Measurements from ENCODE around the gene CNTNAP2. TPM values are rescaled to one million over a fixed set of nuclear protein-coding genes. Genes with fewer than 3 reads are reported as not detected.

Gene CNTNAP2
- polyA plus RNA-seq, 1 experiment: not detected

DNA sequence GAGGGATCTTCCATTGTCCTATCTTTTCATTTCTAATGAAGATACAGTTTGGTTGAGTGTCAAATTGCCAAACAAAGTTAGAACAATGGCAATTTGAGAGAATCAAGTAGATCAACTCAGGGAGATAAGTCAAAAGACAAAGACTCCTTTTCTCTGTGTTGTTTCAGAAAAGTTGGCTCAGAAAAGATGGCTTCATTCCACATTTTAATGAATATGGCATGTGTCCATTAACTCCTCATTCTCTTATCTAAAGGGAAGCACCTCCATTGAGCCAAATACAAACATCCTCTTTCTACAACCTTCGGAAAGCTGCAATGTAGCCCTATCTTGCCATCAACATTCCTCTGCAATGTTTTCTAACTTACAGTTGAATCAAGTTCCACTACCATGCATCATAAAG, 1535.0 kb downstream of the CNTNAP2 start:
- CTCF ChIA-PET: interaction anchor here (0.6 kb wide), 1 partner anchor 712 kb away, joined by 3 read pairs; no protein-coding TSS in a partner anchor
- POLR2A ChIA-PET: no interaction called here
- Histone ChIP-seq H3K27me3 (ENCODE audit: control insufficient read depth, insufficient read depth, low read length) (no peaks in the 10 kb centered on the region), H3K36me3 (ENCODE audit: control insufficient read depth, insufficient read depth, low read length) (no peaks in the 10 kb centered on the region), H3K4me3 (ENCODE audit: low read depth, low read length) (no peak overlapping the region)
- no peak for TF ChIP-seq CTCF (IDR thresholded peaks at IDR 0.05; ENCODE audit: insufficient read depth, low read depth, low read length)
- no peak for DNase-seq (ENCODE audit: low read depth)

- CTCF ChIA-PET: no interaction called here
- no peaks in the 10 kb centered on the region for H3K27me3 ChIP-seq (ENCODE audit: control insufficient read depth, insufficient read depth, low read length)
- H3K4me3 ChIP-seq (ENCODE audit: low read depth, low read length): no peak overlapping the region
- POLR2A ChIA-PET: no interaction called here
- no peak for TF ChIP-seq CTCF (IDR thresholded peaks at IDR 0.05; ENCODE audit: insufficient read depth, low read depth, low read length)
- no peaks in the 10 kb centered on the region for H3K36me3 ChIP-seq (ENCODE audit: control insufficient read depth, insufficient read depth, low read length)
- DNase-seq (ENCODE audit: low read depth): no peak
Observed at GRCh38 chr7:147653456-147653855, 1536.9 kb downstream of the CNTNAP2 start.

- DNase-seq (ENCODE audit: low read depth): no peak
- Histone ChIP-seq H3K27me3 (ENCODE audit: control insufficient read depth, insufficient read depth, low read length) (no peaks in the 10 kb centered on the region), H3K4me3 (ENCODE audit: low read depth, low read length) (no peak overlapping the region), H3K36me3 (ENCODE audit: control insufficient read depth, insufficient read depth, low read length) (no peaks in the 10 kb centered on the region)
- POLR2A ChIA-PET: no interaction called here
- no peak for TF ChIP-seq CTCF (IDR thresholded peaks at IDR 0.05; ENCODE audit: insufficient read depth, low read depth, low read length)
- CTCF ChIA-PET: no interaction called here
Observed at GRCh38 chr7:147658392-147658967, 1541.9 kb downstream of the CNTNAP2 start.

GRCh38 chr7:147659036-147659995, 1542.7 kb downstream of the CNTNAP2 start:
- no peak for TF ChIP-seq CTCF (IDR thresholded peaks at IDR 0.05; ENCODE audit: insufficient read depth, low read depth, low read length)
- POLR2A ChIA-PET: no interaction called here
- CTCF ChIA-PET: no interaction called here
- Histone ChIP-seq H3K36me3 (ENCODE audit: control insufficient read depth, insufficient read depth, low read length) (no peaks in the 10 kb centered on the region), H3K4me3 (ENCODE audit: low read depth, low read length) (no peak overlapping the region), H3K27me3 (ENCODE audit: control insufficient read depth, insufficient read depth, low read length) (no peaks in the 10 kb centered on the region)
- no peak for DNase-seq (ENCODE audit: low read depth)

DNA sequence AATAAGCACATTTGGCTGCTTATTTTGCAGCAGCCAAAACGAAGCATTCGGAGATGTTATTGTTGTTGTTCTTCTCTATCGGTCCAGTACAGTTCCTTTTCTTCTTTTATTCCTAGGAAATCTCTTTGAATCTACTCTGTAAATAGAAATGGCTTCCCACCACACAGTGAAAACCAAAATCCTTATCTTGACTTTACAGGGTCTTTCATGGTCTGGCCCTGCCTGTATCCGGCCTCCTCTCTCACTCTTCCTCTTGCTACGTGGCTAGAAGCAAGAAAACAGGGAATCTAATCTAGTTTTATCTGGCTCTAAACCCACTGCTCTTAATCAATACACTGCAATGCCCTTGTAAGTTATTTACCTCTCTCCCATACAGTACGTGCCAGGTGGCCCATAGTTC, 1547.9 kb downstream of the CNTNAP2 start:
- POLR2A ChIA-PET: no interaction called here
- CTCF ChIA-PET: no interaction called here
- DNase-seq (ENCODE audit: low read depth): no peak
- Histone ChIP-seq H3K4me3 (ENCODE audit: low read depth, low read length) (no peak overlapping the region), H3K36me3 (ENCODE audit: control insufficient read depth, insufficient read depth, low read length) (no peaks in the 10 kb centered on the region), H3K27me3 (ENCODE audit: control insufficient read depth, insufficient read depth, low read length) (no peaks in the 10 kb centered on the region)
- no peak for TF ChIP-seq CTCF (IDR thresholded peaks at IDR 0.05; ENCODE audit: insufficient read depth, low read depth, low read length)

Data from BJ (cell line).